Endothelial cell (in vitro differentiated cells): Measurements from ENCODE around the gene RASA4. TPM values are rescaled to one million over a fixed set of nuclear protein-coding genes. Genes with fewer than 3 reads are reported as not detected.
A peak's percentile ranks its signal among the peaks of the same experiment; 100 is the strongest.
"Not testable (repeated sequence)": the region's sequence is repeated elsewhere in the genome, so short reads cannot be mapped to it uniquely, and the experiment has no call there.

ENCODE experiments used
- DNase-seq: peaks from one replicate; pipeline ENCODE4 v3.0.0; 2021; ENCODE audit warnings: low spot score
- H3K27ac Mint-ChIP-seq: one replicate; pipeline ENCODE4 v1.8.0; 2021; ENCODE audit warnings: mixed read lengths, inconsistent platforms; ENCODE audit not compliant: unreplicated experiment
- H3K27me3 Mint-ChIP-seq: one replicate; pipeline ENCODE4 v1.8.0; 2021; ENCODE audit warnings: mild to moderate bottlenecking, moderate library complexity, mixed read lengths, inconsistent platforms; ENCODE audit not compliant: unreplicated experiment
- H3K36me3 Mint-ChIP-seq: one replicate; pipeline ENCODE4 v1.8.0; 2021; ENCODE audit warnings: mild to moderate bottlenecking, low read depth, mixed read lengths, inconsistent platforms; ENCODE audit not compliant: unreplicated experiment
- H3K4me1 Mint-ChIP-seq: one replicate; pipeline ENCODE4 v1.8.0; 2021; ENCODE audit warnings: mild to moderate bottlenecking, mixed read lengths, inconsistent platforms; ENCODE audit not compliant: unreplicated experiment
- H3K4me3 Mint-ChIP-seq: one replicate; pipeline ENCODE4 v1.8.0; 2021; ENCODE audit warnings: mild to moderate bottlenecking, mixed read lengths, inconsistent platforms; ENCODE audit not compliant: unreplicated experiment
- H3K9me3 Mint-ChIP-seq: one replicate; pipeline ENCODE4 v1.8.0; 2021; ENCODE audit warnings: mixed read lengths, inconsistent platforms; ENCODE audit not compliant: unreplicated experiment
- total RNA-seq: library from RNA; stranded (reverse); fragmentation: NEBNext Ultra II Directional; extraction: Animal tissue kit (Norgen Biotek cat#: 25700); gene quantifications from one replicate; pipeline ENCODE4 v1.2.1, GENCODE V29; 2021; ENCODE audit not compliant: unreplicated experiment

The RASA4 gene
- total RNA-seq, 1 donor from 2014 or later: 20.4 TPM

DNA sequence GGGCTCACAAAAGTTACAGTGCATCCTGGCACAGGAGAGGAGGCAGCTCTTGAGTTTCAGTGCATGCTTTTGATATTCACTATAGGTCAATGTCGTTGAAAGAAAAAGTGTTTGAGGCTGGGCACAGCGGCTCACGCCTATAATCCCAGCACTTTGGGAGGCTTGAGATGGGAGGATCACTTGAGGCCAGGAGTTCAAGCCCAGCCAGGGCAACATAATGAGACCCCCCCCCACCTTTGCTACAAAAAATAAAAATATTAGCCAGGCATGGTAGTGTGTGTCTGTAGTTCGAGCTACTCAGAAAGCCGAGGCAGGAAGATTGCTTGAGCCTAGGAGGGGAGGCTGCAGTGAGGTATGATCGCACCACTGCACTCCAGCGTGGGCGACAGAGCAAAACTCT lies 1.6 kb upstream of the RASA4 start:
- H3K9me3 Mint-ChIP-seq, H3K36me3 Mint-ChIP-seq, H3K4me3 Mint-ChIP-seq, H3K27ac Mint-ChIP-seq, DNase-seq, H3K4me1 Mint-ChIP-seq, H3K27me3 Mint-ChIP-seq: not testable (repeated sequence)

DNA sequence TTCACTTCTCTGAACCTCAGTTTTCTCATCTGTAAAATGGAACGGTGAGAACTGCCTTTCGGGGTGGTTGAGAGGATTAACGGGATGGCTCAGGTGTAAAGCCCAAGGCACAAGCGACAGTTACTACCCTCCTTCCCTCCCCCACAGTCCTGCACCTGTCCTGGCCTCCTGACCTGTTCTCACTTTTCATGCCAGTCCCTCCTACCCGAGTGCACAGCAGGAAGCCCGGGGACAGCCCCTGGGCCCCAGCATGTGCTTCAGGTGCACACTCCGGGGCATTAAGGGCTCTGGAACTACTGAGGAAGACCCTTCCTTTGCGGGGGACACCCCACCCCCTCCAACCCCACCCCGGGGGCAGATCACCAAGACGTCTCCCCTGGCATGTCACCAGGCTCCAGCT lies 626 bp downstream of the RASA4 start:
- not testable (repeated sequence) for H3K36me3 Mint-ChIP-seq, H3K27me3 Mint-ChIP-seq, H3K4me3 Mint-ChIP-seq, H3K4me1 Mint-ChIP-seq, DNase-seq, H3K27ac Mint-ChIP-seq, H3K9me3 Mint-ChIP-seq

DNA sequence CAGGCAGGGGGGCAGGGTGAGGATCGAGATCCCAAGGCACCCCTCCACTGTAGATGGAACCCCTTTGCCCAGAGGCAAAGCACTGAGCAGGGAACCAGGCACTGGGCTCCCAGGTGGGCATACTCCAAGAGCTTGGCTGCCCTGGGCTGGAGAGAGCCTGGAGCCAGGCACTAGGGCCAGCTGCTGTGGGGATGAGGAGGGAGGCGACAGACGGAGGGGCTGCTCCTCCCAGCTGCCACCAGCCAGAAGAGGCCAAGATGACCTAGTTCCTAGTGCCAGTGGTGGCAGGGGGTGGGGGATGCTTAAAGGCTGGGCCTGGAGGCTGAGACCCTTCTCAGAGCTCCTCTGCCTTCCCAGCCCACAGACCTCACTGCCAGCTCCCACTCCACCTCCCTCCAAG lies 1.7 kb downstream of the RASA4 start:
- H3K27me3 Mint-ChIP-seq, DNase-seq, H3K4me1 Mint-ChIP-seq, H3K9me3 Mint-ChIP-seq, H3K27ac Mint-ChIP-seq, H3K4me3 Mint-ChIP-seq, H3K36me3 Mint-ChIP-seq: not testable (repeated sequence)

- H3K4me1 Mint-ChIP-seq, H3K27ac Mint-ChIP-seq, H3K4me3 Mint-ChIP-seq, H3K36me3 Mint-ChIP-seq, H3K9me3 Mint-ChIP-seq, DNase-seq, H3K27me3 Mint-ChIP-seq: not testable (repeated sequence)
Measured at GRCh38 chr7:102614346-102614697, 2.2 kb downstream of the RASA4 start.

GRCh38 chr7:102613575-102614345 lies 2.8 kb downstream of the RASA4 start:
- H3K27me3 Mint-ChIP-seq, H3K36me3 Mint-ChIP-seq, H3K9me3 Mint-ChIP-seq, H3K27ac Mint-ChIP-seq, H3K4me1 Mint-ChIP-seq, DNase-seq, H3K4me3 Mint-ChIP-seq: not testable (repeated sequence)

- not testable (repeated sequence) for H3K36me3 Mint-ChIP-seq, H3K4me3 Mint-ChIP-seq, H3K27me3 Mint-ChIP-seq, H3K9me3 Mint-ChIP-seq, H3K27ac Mint-ChIP-seq, H3K4me1 Mint-ChIP-seq
- DNase-seq: peak; percentile 32
Measured at GRCh38 chr7:102611675-102612325, 4.8 kb downstream of the RASA4 start.

DNA sequence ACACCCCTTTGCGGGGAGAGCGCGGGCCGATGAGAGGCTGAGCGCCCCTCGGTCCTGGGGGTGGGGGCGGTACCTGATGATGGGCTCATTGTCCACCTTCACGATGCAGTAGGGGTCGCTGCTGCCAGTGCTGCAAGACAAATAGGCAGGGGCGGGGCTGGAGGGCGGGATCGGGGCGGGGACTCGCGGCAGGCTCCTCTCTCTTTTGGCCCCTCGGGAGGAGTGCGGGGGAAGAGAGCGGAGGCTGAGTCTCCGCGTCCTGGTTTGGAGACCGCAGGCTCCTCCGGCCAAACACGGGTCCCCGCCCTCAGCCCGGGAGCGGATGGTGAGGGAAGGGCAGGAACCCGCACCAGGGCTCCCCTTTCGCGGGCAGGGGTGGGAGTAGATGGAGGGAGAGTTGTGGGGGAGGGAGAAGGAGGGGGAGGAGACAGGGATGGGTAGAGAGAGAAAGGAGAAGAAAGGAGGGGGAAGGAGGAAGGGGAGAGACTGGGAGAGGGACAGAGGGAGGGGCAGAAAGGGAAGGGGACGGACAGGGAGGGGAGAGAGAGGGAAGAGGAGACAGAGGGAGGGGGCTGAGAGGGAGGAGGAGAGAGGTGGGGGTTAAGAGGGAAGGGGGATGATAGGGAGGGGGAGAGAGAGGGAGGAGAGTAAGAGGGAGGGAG lies 5.4 kb downstream of the RASA4 start:
- H3K4me1 Mint-ChIP-seq, H3K36me3 Mint-ChIP-seq, H3K27me3 Mint-ChIP-seq, H3K27ac Mint-ChIP-seq, H3K9me3 Mint-ChIP-seq, H3K4me3 Mint-ChIP-seq, DNase-seq: not testable (repeated sequence)

- not testable (repeated sequence) for H3K36me3 Mint-ChIP-seq, H3K27ac Mint-ChIP-seq, DNase-seq, H3K27me3 Mint-ChIP-seq, H3K9me3 Mint-ChIP-seq, H3K4me1 Mint-ChIP-seq, H3K4me3 Mint-ChIP-seq
Measured at GRCh38 chr7:102610441-102610840, 6.1 kb downstream of the RASA4 start.

GRCh38 chr7:102609734-102610133 lies 6.8 kb downstream of the RASA4 start:
- H3K27ac Mint-ChIP-seq, H3K4me1 Mint-ChIP-seq, H3K36me3 Mint-ChIP-seq, H3K4me3 Mint-ChIP-seq, H3K9me3 Mint-ChIP-seq, DNase-seq, H3K27me3 Mint-ChIP-seq: not testable (repeated sequence)

DNA sequence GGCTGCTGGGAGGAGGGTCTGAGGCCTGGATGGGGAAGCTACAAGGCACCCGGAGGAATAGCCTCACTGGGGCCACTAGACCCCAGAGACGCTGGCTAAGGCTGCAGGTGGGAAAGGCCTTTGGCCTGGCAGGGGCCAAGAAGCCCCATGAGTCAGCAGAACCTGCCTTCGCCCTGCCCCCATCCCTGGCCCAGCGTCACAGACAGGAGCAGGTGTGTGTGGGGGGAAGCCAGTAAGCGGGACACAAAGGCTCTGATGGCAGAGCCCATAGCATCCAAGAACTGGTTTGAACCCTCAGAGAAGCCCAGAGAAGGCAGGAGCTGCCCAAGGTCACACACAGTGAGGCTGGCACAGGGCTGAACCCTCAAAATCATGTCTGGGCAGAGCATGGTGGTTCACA lies 9.7 kb downstream of the RASA4 start:
- not testable (repeated sequence) for H3K36me3 Mint-ChIP-seq, H3K9me3 Mint-ChIP-seq, H3K4me1 Mint-ChIP-seq, H3K27ac Mint-ChIP-seq, DNase-seq, H3K27me3 Mint-ChIP-seq, H3K4me3 Mint-ChIP-seq

DNA sequence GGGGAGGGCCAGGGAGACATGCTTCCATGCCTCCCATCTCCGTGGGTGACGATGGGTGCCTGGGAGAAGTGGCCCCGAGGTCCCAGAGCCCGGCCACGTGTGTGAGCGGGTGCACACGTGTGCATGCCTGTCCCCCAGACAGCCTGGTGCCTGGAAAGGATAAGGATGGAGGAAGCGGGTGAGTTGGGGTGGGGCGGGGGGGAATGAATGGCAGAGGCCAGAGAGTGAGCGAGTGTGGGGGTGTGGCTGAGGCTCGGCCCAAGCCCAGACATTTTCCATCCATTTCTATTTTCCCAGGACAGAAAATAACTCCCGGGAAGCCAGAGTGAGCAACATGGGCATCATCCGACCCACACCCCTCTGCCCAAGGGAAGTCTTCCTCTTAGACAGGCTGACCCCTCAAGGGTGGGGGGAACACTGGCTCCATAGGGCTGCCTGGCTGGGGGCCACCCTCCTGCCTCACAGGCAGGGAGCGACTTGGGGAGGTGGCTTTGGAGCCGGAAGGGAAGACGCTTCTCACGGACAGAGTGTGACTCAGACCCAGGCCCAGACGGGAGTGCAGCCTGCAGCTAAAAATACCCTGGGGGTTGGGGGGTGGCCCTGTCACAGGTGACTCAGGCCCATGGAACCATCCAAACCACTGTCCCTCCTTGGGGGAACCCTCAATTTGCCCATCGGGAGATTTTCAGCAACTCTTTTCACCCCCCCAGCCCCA lies 12.0 kb downstream of the RASA4 start:
- not testable (repeated sequence) for H3K27ac Mint-ChIP-seq, H3K4me3 Mint-ChIP-seq, H3K9me3 Mint-ChIP-seq, H3K4me1 Mint-ChIP-seq, DNase-seq, H3K27me3 Mint-ChIP-seq, H3K36me3 Mint-ChIP-seq

GRCh38 chr7:102602317-102602716 lies 14.2 kb downstream of the RASA4 start:
- DNase-seq, H3K27ac Mint-ChIP-seq, H3K4me3 Mint-ChIP-seq, H3K27me3 Mint-ChIP-seq, H3K9me3 Mint-ChIP-seq, H3K36me3 Mint-ChIP-seq, H3K4me1 Mint-ChIP-seq: not testable (repeated sequence)
